Skin of body (tissue), 2 donors: ENCODE results near the gene PLXNC1. TPM values are rescaled to one million over a fixed set of nuclear protein-coding genes. Genes with fewer than 3 reads are reported as not detected.

Source experiments
- DNase-seq: peaks from one replicate; lab custom pipeline; 2025; lab: John Stamatoyannopoulos, UW
- total RNA-seq: library from RNA; depleted of rRNA; stranded (reverse); fragments of >200 nt; gene quantifications from one replicate; pipeline ENCODE4 v1.2.3, GENCODE V29; 2014

Gene PLXNC1
- total RNA-seq, 1 donor from 2014 or later: 15.5 TPM

- DNase-seq: peak; percentile 80
Observed at GRCh38 chr12:94264736-94265485, 116.5 kb downstream of the PLXNC1 start.

GRCh38 chr12:94265539-94265938, 117.2 kb downstream of the PLXNC1 start:
- DNase-seq: peak; percentile 95

- DNase-seq: peak; percentile 48
Observed at GRCh38 chr12:94265966-94266745, 117.8 kb downstream of the PLXNC1 start.

GRCh38 chr12:94266796-94267536, 118.6 kb downstream of the PLXNC1 start:
- peak; percentile 97 for DNase-seq

GRCh38 chr12:94267537-94267872, 119.1 kb downstream of the PLXNC1 start:
- DNase-seq: no peak

GRCh38 chr12:94267921-94268471, 119.6 kb downstream of the PLXNC1 start:
- DNase-seq: peak; percentile 71

GRCh38 chr12:94269316-94269999, 121.1 kb downstream of the PLXNC1 start:
- DNase-seq: no peak

- no peak for DNase-seq
Observed at GRCh38 chr12:94271351-94271750, 123.0 kb downstream of the PLXNC1 start.

- DNase-seq: no peak
Observed at GRCh38 chr12:94272280-94272679, 123.9 kb downstream of the PLXNC1 start.

GRCh38 chr12:94273272-94273671, 124.9 kb downstream of the PLXNC1 start:
- DNase-seq: no peak

- no peak for DNase-seq
Observed at GRCh38 chr12:94276725-94277124, 128.3 kb downstream of the PLXNC1 start.

- DNase-seq: no peak
Observed at GRCh38 chr12:94277426-94278000, 129.1 kb downstream of the PLXNC1 start.

- no peak for DNase-seq
Observed at GRCh38 chr12:94280063-94280462, 131.7 kb downstream of the PLXNC1 start.

GRCh38 chr12:94282675-94283074, 134.3 kb downstream of the PLXNC1 start:
- DNase-seq: no peak

GRCh38 chr12:94284046-94284445, 135.7 kb downstream of the PLXNC1 start:
- DNase-seq: no peak

GRCh38 chr12:94284859-94285258, 136.5 kb downstream of the PLXNC1 start:
- DNase-seq: no peak

GRCh38 chr12:94285943-94286582, 137.7 kb downstream of the PLXNC1 start:
- DNase-seq: no peak

GRCh38 chr12:94286583-94287244, 138.3 kb downstream of the PLXNC1 start:
- DNase-seq: no peak

- no peak for DNase-seq
Observed at GRCh38 chr12:94287245-94287628, 138.9 kb downstream of the PLXNC1 start.
